Measurements from ENCODE around the gene FAM9C.

DNA sequence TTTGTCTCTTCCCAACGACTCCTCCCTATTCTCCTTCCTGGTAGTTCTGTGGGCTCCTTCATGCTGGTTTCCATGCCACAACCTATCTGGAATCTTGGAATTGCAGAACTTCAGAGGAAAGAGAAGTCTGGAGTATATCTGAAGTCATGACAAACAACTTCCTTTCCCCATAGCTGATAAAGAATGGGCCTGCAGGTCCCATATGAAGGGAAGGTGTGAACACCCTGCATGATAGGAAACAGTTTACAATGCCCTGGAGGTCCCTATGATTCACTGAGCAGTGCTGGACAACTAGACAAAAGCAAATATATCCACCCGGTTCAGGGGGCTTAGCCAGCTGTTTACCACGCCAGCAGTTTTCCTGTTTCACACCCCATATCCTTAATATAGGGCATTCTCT, 19.4 kb downstream of the FAM9C start:
- TF ChIP-seq, protein P1, sequence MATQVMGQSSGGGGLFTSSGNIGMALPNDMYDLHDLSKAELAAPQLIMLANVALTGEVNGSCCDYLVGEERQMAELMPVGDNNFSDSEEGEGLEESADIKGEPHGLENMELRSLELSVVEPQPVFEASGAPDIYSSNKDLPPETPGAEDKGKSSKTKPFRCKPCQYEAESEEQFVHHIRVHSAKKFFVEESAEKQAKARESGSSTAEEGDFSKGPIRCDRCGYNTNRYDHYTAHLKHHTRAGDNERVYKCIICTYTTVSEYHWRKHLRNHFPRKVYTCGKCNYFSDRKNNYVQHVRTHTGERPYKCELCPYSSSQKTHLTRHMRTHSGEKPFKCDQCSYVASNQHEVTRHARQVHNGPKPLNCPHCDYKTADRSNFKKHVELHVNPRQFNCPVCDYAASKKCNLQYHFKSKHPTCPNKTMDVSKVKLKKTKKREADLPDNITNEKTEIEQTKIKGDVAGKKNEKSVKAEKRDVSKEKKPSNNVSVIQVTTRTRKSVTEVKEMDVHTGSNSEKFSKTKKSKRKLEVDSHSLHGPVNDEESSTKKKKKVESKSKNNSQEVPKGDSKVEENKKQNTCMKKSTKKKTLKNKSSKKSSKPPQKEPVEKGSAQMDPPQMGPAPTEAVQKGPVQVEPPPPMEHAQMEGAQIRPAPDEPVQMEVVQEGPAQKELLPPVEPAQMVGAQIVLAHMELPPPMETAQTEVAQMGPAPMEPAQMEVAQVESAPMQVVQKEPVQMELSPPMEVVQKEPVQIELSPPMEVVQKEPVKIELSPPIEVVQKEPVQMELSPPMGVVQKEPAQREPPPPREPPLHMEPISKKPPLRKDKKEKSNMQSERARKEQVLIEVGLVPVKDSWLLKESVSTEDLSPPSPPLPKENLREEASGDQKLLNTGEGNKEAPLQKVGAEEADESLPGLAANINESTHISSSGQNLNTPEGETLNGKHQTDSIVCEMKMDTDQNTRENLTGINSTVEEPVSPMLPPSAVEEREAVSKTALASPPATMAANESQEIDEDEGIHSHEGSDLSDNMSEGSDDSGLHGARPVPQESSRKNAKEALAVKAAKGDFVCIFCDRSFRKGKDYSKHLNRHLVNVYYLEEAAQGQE (IDR thresholded peaks at IDR 0.05; ENCODE audit: insufficient read depth in 1 of 2, low read depth in 2 of 2, low read length in 1 of 2): no peak
- TF ChIP-seq, protein P2, sequence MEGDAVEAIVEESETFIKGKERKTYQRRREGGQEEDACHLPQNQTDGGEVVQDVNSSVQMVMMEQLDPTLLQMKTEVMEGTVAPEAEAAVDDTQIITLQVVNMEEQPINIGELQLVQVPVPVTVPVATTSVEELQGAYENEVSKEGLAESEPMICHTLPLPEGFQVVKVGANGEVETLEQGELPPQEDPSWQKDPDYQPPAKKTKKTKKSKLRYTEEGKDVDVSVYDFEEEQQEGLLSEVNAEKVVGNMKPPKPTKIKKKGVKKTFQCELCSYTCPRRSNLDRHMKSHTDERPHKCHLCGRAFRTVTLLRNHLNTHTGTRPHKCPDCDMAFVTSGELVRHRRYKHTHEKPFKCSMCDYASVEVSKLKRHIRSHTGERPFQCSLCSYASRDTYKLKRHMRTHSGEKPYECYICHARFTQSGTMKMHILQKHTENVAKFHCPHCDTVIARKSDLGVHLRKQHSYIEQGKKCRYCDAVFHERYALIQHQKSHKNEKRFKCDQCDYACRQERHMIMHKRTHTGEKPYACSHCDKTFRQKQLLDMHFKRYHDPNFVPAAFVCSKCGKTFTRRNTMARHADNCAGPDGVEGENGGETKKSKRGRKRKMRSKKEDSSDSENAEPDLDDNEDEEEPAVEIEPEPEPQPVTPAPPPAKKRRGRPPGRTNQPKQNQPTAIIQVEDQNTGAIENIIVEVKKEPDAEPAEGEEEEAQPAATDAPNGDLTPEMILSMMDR (IDR thresholded peaks at IDR 0.05): no peak
- TF ChIP-seq SIN3A (IDR thresholded peaks at IDR 0.05; ENCODE audit: borderline replicate concordance, insufficient read depth, low read depth, low read length) (no peak), POLR2AphosphoS5 (IDR thresholded peaks at IDR 0.05; ENCODE audit: low read depth, low read length) (no peak), TCF7L2 (IDR thresholded peaks at IDR 0.05; ENCODE audit: low read depth, low read length) (no peak)
